Small intestine (tissue), 7 donors: ENCODE results near the gene KIAA0753. TPM values are rescaled to one million over a fixed set of nuclear protein-coding genes. Genes with fewer than 3 reads are reported as not detected.

Experiments used
- DNase-seq, 2 donors: peaks; one replicate each; pipeline versions ENCODE4 v3.0.0 to v3.0.0-alpha.2; 2013
- FAIRE-seq: peaks from 2 replicates; lab custom pipeline; 2012; peaks lifted over from hg19 to GRCh38; lab: Jason Lieb, UNC
- H3K27ac ChIP-seq, 3 donors: one replicate each; pipeline ENCODE4 v1.5.1; 2013; ENCODE audit warnings: low read length in 2 of 3, mild to moderate bottlenecking in 2 of 3, control low read depth in 1 of 3, inconsistent platforms in 1 of 3, low read depth in 1 of 3, moderate library complexity in 1 of 3
- H3K27me3 ChIP-seq, 3 donors: one replicate each; pipeline ENCODE4 v1.6.1; 2013; ENCODE audit warnings: low read length in 3 of 3, inconsistent platforms in 1 of 3; ENCODE audit not compliant: control insufficient read depth in 3 of 3, insufficient read depth in 3 of 3
- H3K36me3 ChIP-seq, 3 donors: one replicate each; pipeline ENCODE4 v1.6.1; 2013; ENCODE audit warnings: low read length in 3 of 3, inconsistent platforms in 1 of 3, low read depth in 1 of 3, mild to moderate bottlenecking in 1 of 3, moderate library complexity in 1 of 3; ENCODE audit not compliant: control insufficient read depth in 3 of 3, insufficient read depth in 2 of 3
- H3K4me1 ChIP-seq, 3 donors: one replicate each; pipeline ENCODE4 v1.6.1; 2013; ENCODE audit warnings: low read length in 2 of 3, inconsistent platforms in 1 of 3, low read depth in 1 of 3, mild to moderate bottlenecking in 1 of 3, moderate library complexity in 1 of 3; ENCODE audit not compliant: control insufficient read depth in 3 of 3, insufficient read depth in 2 of 3
- H3K4me3 ChIP-seq, 3 donors: one replicate each; pipeline ENCODE4 v1.5.1; 2013; ENCODE audit warnings: low read length in 3 of 3, control low read depth in 1 of 3, inconsistent platforms in 1 of 3, low read depth in 1 of 3, mild to moderate bottlenecking in 1 of 3, moderate library complexity in 1 of 3
- H3K9me3 ChIP-seq, 2 donors: one replicate each; pipeline ENCODE4 v1.6.1; 2013; ENCODE audit warnings: low read depth in 1 of 2, low read length in 1 of 2; ENCODE audit not compliant: control insufficient read depth in 2 of 2, insufficient read depth in 1 of 2
- WGBS, 3 donors: extraction: QIAGEN DNeasy Blood & Tissue Kit; methylation state at CpG; one replicate each; pipeline ENCODE4 v1.1.7; 2013; 5-methylcytosine and 5-hydroxymethylcytosine counted together
- polyA plus RNA-seq, 4 donors: library from polyadenylated mRNA; stranded (reverse) in 3 of 4; unstranded in 1 of 4; fragments of 200-250 nt in 3 of 4; fragments of 120-200 nt in 1 of 4; gene quantifications; one replicate each; pipeline versions ENCODE4 v1.2.1 to v1.2.3, GENCODE V29; 2013
- donor health status: healthy with polysubstance abuse.
- donor health status: control.
- donor health status: control.
- donor health status: Bipolar disorder and iron deficiency.
- donor health status: healthy.

Gene KIAA0753
- polyA plus RNA-seq, 4 donors = 3.2 to 14.1 (median 5.8) TPM

DNA sequence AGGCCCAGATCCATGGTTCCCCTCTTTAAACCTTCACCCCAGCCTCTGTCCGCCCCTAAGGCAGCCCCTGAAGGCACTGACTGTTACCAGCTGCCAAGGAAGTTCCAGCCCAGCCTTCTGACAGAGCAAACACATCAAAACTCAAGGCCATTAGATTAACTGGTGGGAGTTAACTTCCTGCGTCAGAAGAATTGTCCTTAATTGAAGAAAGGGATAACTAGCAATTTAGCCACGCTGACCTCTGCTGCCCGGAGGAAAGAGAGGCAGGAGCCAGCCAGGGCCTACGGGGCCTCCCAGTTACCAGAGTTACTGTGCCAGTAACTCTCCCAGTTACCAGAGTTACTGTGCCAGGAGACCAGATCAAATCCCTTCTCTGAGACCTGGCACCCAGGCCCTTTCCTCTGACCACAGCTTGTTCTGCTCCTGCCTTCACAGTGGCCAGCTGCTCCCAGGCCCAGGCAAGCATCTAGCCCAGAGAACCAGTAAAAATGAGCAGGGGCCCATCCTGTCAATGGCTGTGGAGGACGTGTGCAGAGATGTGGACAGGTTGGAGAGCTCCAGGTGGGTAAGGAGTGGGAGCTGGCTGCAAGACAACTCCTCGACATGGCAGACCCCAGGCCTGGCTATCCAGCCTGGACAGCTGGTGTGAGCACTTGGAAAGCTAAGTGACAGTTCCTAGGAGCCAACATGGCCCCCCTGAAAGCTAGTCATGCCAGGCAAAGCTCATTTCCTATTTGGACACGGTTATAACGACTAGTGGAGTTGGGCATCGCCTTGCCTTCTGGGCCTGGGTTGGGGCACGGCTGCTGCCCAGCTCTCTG lies 81.4 kb downstream of the KIAA0753 start:
- Histone ChIP-seq H3K4me3 (no peak overlapping the region), H3K9me3 (no peaks in the 10 kb centered on the region), H3K36me3 (no peaks in the 10 kb centered on the region), H3K27ac (no peak overlapping the region), H3K4me1 (peaks cover 0 to 12% (median 0%) of the 10 kb centered on the region in 3 donors), H3K27me3 (peaks cover 0 to 32% (median 10%) of the 10 kb centered on the region in 3 donors)
- FAIRE-seq (no peak), DNase-seq (no peak)
- WGBS, 3 donors = 73 to 75% (median 74%) methylated on average over 11 of the region's 11 CpGs

DNA sequence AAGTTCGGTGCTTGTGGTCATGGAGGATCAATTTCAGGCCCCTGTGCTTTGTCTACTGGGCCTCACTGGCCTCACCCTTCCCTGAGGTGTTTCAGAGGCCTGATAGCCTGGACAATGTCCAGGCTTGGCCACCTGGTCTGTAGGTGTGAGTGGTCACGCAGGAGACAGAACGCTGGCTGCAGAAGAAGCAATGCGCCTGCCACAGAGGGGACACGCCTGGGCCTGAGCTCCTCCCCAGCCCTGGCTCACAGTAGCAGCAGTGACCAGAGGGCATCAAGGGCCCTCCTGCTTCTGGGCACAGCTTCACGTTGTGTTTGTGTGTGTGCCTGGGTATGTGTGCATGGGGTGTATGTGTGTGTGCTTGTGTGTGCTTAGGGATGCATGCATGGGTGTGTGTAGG lies 82.2 kb downstream of the KIAA0753 start:
- Histone ChIP-seq H3K9me3 (no peaks in the 10 kb centered on the region), H3K4me3 (no peak overlapping the region), H3K36me3 (no peaks in the 10 kb centered on the region), H3K27me3 (peaks cover 0 to 34% (median 10%) of the 10 kb centered on the region in 3 donors), H3K4me1 (peaks cover 0 to 12% (median 0%) of the 10 kb centered on the region in 3 donors), H3K27ac (no peak overlapping the region)
- WGBS, 3 donors = 75 to 85% (median 82%) methylated on average over 6 of the region's 6 CpGs
- DNase-seq (no peak), FAIRE-seq (no peak)

DNA sequence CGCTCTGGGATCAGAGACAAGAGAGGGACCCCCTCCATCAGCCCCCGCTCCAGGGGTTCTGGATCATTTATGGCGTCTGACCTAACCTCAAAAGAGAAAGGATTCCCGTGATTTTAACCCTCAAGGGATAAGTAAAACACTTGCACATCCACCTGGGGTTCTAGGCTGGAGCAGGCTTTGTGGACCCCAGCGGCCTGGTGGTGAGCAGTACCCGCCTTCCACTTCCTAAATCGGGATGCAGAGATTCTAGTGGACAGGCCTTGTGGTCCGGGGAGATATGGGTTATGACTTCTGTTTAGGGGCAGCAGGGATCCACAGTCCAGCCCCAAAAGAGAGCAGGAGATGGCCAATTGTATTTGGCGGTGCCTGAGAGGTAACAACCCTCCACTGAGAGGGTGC lies 83.5 kb downstream of the KIAA0753 start:
- H3K4me3 ChIP-seq = peak overlapping the region in 1 of 3 donors; percentile 15
- H3K27ac ChIP-seq = no peak overlapping the region
- peaks cover 0 to 34% (median 10%) of the 10 kb centered on the region in 3 donors for H3K27me3 ChIP-seq
- H3K4me1 ChIP-seq = peaks cover 0 to 19% (median 1%) of the 10 kb centered on the region in 3 donors
- H3K9me3 ChIP-seq = no peaks in the 10 kb centered on the region
- WGBS, 3 donors = 44 to 64% (median 60%) methylated on average over 9 of the region's 9 CpGs
- no peaks in the 10 kb centered on the region for H3K36me3 ChIP-seq
- FAIRE-seq (no peak), DNase-seq (no peak)

DNA sequence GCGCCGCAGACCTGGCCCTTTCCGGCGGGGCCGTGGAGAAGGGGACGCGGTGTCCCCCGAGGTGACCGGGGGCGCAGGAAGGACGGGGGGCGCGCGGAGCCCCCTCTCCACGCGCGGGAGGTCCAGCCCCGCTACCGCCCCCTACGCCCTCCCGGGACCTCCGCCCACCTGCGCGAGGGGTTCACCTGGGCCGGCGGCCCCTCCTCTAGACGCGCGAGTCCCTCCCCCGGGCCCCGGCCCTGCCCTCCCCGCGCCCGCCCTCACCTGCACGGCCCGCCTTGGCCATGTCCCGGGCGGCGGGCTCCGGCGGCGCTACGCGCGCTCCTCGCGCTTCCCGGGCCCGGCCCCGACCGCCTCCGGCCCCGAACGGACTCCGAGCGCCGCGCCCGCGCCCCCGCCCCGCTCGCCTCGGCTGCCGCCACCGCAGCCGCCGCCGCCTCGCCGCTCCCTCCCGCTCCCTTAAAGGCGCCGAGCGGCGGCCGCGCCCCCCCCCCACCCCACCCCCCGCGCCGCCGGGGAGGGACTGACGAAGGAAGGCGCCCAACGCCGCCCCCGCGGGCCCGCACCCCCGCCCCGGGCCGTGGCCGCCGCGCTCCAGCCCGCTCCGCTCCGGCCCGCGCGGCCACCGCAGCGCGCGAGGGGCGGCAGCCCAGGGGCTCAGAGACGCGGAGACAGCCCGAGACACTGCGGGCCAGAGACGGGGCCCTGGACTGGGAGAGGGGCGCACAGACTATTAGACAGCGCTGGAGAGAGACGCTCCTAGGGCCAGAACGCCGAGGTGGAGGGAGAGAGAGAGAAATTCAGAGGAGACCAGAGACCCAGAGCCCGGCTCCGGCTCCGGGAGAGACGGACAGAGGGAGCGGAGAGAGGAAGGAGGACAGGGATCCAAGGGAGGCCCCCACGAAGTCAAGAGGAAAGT lies 84.1 kb downstream of the KIAA0753 start, which contains the start of gene PITPNM3:
Gene PITPNM3 (minus strand): TSS at position 435 of the 919 bp plus-strand sequence. CDS start 149 bp downstream, at position 286.
- 2 to 4% (median 3%) methylated on average over 22 to 122 of the region's 122 CpGs for WGBS, 3 donors
- Histone ChIP-seq H3K4me3 (peak within 1 kb of the TSS; percentile 30 to 51 (median 33)), H3K27me3 (peaks cover 0 to 34% (median 10%) of the 10 kb centered on the region in 3 donors), H3K27ac (no peak within 1 kb of the TSS), H3K36me3 (no peaks in the 10 kb centered on the region), H3K9me3 (no peaks in the 10 kb centered on the region), H3K4me1 (peaks cover 0 to 23% (median 2%) of the 10 kb centered on the region in 3 donors)
- FAIRE-seq = no peak
- DNase-seq = peak; percentile 16 to 51

DNA sequence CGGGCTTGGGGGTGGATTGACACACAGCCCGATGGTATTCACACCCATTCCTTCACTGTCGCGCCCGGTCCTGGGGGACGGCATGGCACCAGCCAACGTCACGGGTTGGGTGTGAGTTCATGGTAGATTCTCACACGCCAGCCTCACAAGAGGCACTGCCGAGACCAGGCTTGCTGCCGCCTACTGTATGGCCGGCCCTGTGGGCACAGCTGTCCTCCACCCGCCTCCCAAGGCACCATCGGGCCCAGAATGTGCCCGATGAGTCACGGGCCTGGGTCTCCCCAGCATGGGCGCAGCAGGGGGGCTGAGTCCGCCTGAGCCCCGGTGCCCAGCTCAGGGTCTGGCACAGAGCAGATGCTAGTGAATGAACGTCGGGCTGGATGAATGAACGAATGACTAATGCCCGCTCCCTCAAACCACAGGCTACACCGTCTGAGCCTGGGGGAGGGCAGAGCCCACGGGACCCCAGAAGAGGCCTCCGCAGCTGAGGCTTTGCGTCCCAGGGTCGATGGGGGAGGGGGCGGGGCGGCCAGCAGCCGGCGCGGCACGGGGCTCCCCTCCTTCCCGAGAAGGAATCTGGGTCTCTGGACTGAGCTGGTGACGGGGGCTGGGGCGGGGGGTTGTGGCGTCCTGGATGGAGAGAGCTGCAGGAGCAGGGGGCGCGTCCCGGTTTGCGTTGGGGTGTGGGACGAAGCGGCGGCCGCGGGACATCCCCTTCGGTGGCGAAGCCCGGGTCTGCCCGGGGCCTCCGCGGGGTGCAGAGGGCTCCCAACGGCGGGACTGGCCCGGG lies 85.0 kb downstream of the KIAA0753 start:
- H3K27ac ChIP-seq = no peak overlapping the region
- peak; percentile 38 to 68 for DNase-seq
- H3K27me3 ChIP-seq = peaks cover 0 to 34% (median 10%) of the 10 kb centered on the region in 3 donors
- 2 to 3% (median 2%) methylated on average over 33 to 56 of the region's 56 CpGs for whole genome bisulfite sequencing, 3 donors
- peaks cover 0 to 23% (median 2%) of the 10 kb centered on the region in 3 donors for H3K4me1 ChIP-seq
- H3K4me3 ChIP-seq = peak overlapping the region; percentile 30 to 51 (median 33)
- FAIRE-seq = no peak
- H3K36me3 ChIP-seq = no peaks in the 10 kb centered on the region
- H3K9me3 ChIP-seq = no peaks in the 10 kb centered on the region

DNA sequence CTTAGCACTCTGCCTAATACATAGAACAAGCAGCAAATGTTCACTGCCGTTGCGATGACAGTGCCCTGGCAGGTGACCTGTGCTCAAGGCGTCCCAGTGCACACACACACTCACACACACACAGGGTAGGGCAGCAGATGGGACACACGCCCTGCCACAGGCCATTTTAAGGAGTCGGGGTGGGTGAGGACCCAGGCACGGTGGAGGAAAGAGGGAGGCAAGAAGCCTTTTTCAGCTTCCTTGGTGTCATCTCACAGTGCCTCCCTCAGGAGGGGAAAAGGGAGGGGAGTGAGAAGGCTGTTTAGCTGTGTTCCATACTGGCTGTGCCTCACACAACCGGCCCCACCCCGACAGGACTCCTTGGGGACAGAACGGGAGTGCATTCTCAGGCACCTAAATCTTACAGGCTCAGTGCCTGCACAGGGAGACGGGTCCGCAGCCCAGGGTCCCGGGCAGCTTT lies 85.6 kb downstream of the KIAA0753 start:
- Histone ChIP-seq H3K4me3 (no peak overlapping the region), H3K9me3 (no peaks in the 10 kb centered on the region), H3K36me3 (no peaks in the 10 kb centered on the region), H3K27me3 (peaks cover 0 to 34% (median 10%) of the 10 kb centered on the region in 3 donors), H3K27ac (no peak overlapping the region), H3K4me1 (peaks cover 0 to 23% (median 2%) of the 10 kb centered on the region in 3 donors)
- DNase-seq = peak; percentile 22 to 43
- WGBS, 3 donors = 10 to 29% (median 27%) methylated on average over 12 of the region's 12 CpGs
- no peak for FAIRE-seq

DNA sequence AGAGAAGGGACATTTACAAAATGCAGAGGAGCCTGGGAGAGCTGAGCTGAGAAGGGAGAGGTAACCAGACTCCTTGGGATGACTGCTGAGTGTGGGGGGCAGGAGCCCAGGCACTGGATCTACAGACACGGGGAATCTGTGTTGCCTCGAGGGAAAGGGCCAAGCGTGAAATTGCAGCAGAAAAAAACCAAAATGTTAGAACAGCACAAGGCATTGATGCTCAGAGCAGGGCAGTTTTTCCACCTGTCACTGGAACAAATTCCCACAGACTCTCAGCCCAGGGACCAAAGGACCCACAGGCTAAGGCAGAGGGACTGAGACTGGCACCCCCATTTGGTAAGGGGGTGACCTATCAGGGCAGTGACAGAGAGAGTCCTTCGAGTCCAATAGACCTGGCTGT lies 86.2 kb downstream of the KIAA0753 start:
- H3K36me3 ChIP-seq = no peaks in the 10 kb centered on the region
- FAIRE-seq = no peak
- DNase-seq = no peak
- no peak overlapping the region for H3K4me3 ChIP-seq
- no peaks in the 10 kb centered on the region for H3K9me3 ChIP-seq
- H3K4me1 ChIP-seq = peaks cover 0 to 23% (median 2%) of the 10 kb centered on the region in 3 donors
- 76 to 81% (median 78%) methylated on average over 4 of the region's 4 CpGs for WGBS, 3 donors
- H3K27me3 ChIP-seq = peaks cover 0 to 34% (median 10%) of the 10 kb centered on the region in 3 donors
- no peak overlapping the region for H3K27ac ChIP-seq
